WTC11 (cell line): ENCODE data around the gene NME2. TPM values are rescaled to one million over a fixed set of nuclear protein-coding genes. Genes with fewer than 3 reads are reported as not detected.

ENCODE experiments used
- ELF4 ChIP-seq: sonication (generic); formaldehyde crosslinking; IDR thresholded peaks from 2 replicates; pipeline ENCODE4 v1.8.1; 2022; ENCODE audit warnings: low read depth, mild to moderate bottlenecking, moderate library complexity, missing genetic modification reagents
- FOXJ3 ChIP-seq: sonication (generic); formaldehyde crosslinking; IDR thresholded peaks from 2 replicates; pipeline ENCODE4 v1.9.0; 2021; ENCODE audit warnings: missing genetic modification reagents, mild to moderate bottlenecking, borderline replicate concordance
- FOXK1 ChIP-seq: sonication (generic); formaldehyde crosslinking; IDR thresholded peaks from 2 replicates; pipeline ENCODE4 v1.8.0; 2022; ENCODE audit warnings: mild to moderate bottlenecking, moderate library complexity, missing genetic modification reagents
- GTF2I ChIP-seq: fragments of 250-450 bp; sonication (Bioruptor Pico); conservative IDR thresholded peaks from 2 replicates; pipeline ENCODE4 v1.4.0; 2021; ENCODE audit warnings: mild to moderate bottlenecking
- IRF2 ChIP-seq: sonication (generic); formaldehyde crosslinking; IDR thresholded peaks from 2 replicates; pipeline ENCODE4 v1.8.0; 2022; ENCODE audit warnings: low read depth, missing genetic modification reagents, borderline replicate concordance
- JAZF1 ChIP-seq: fragments of 250-450 bp; sonication (Bioruptor Pico); IDR thresholded peaks from 2 replicates; pipeline ENCODE4 v1.9.0; 2021; ENCODE audit warnings: moderate library complexity, mild to moderate bottlenecking, inconsistent platforms
- MXD4 ChIP-seq: fragments of 250-450 bp; sonication (Bioruptor Pico); IDR thresholded peaks from 2 replicates; pipeline ENCODE4 v1.8.0; 2021; ENCODE audit warnings: mild to moderate bottlenecking, moderate library complexity, borderline replicate concordance
- NR1H2 ChIP-seq: sonication (generic); formaldehyde crosslinking; IDR thresholded peaks from 2 replicates; pipeline ENCODE4 v1.9.0; 2021; ENCODE audit warnings: mild to moderate bottlenecking, moderate library complexity, missing genetic modification reagents
- OVOL2 ChIP-seq: fragments of 250-450 bp; sonication (Bioruptor Pico); IDR thresholded peaks from 2 replicates; pipeline ENCODE4 v1.9.0; 2021; ENCODE audit warnings: mild to moderate bottlenecking, borderline replicate concordance
- PRRX2 ChIP-seq: fragments of 250-450 bp; sonication (Bioruptor Pico); IDR thresholded peaks from 2 replicates; pipeline ENCODE4 v1.8.0; 2021; ENCODE audit warnings: mild to moderate bottlenecking
- SMAD4 ChIP-seq: sonication (generic); formaldehyde crosslinking; IDR thresholded peaks from 2 replicates; pipeline ENCODE4 v1.8.0; 2022; ENCODE audit warnings: mild to moderate bottlenecking, missing genetic modification reagents
- SOX15 ChIP-seq: fragments of 250-450 bp; sonication (Bioruptor Pico); IDR thresholded peaks from 2 replicates; pipeline ENCODE4 v1.9.0; 2021; ENCODE audit warnings: mild to moderate bottlenecking
- ZBTB21 ChIP-seq: sonication (generic); formaldehyde crosslinking; IDR thresholded peaks from 2 replicates; pipeline ENCODE4 v1.8.1; 2023; ENCODE audit warnings: mild to moderate bottlenecking, missing genetic modification reagents, borderline replicate concordance
- ZNF121 ChIP-seq: sonication (generic); formaldehyde crosslinking; IDR thresholded peaks from 2 replicates; pipeline ENCODE4 v1.8.0; 2023; ENCODE audit warnings: missing genetic modification reagents
- ZNF138 ChIP-seq: sonication (generic); formaldehyde crosslinking; conservative IDR thresholded peaks from 2 replicates; pipeline ENCODE4 v1.8.1; 2022; ENCODE audit warnings: mild to moderate bottlenecking, moderate library complexity, missing genetic modification reagents
- ZNF396 ChIP-seq: fragments of 250-450 bp; sonication (Bioruptor Pico); IDR thresholded peaks from 2 replicates; pipeline ENCODE4 v1.8.0; 2021; ENCODE audit warnings: mild to moderate bottlenecking, moderate library complexity, borderline replicate concordance
- total RNA-seq: library from RNA; stranded (reverse); gene quantifications from 3 replicates; pipeline ENCODE4 v1.2.3, GENCODE V29; 2021
- TF ChIP-seq, protein P1 (sequence below): sonication (generic); formaldehyde crosslinking; IDR thresholded peaks from 2 replicates; pipeline ENCODE4 v1.8.0; 2023; ENCODE audit warnings: missing genetic modification reagents, mild to moderate bottlenecking, borderline replicate concordance
- TF ChIP-seq, protein P2 (sequence below): fragments of 250-450 bp; sonication (Bioruptor Pico); IDR thresholded peaks from 2 replicates; pipeline ENCODE4 v1.9.0; 2021; ENCODE audit warnings: mild to moderate bottlenecking
- TF ChIP-seq, protein P3 (sequence below): sonication (generic); formaldehyde crosslinking; IDR thresholded peaks from 2 replicates; pipeline ENCODE4 v1.8.0; 2022; ENCODE audit warnings: mild to moderate bottlenecking, missing genetic modification reagents
- TF ChIP-seq, protein P4 (sequence below): sonication (generic); formaldehyde crosslinking; IDR thresholded peaks from 2 replicates; pipeline ENCODE4 v1.8.1; 2023; ENCODE audit warnings: mild to moderate bottlenecking, missing genetic modification reagents, moderate library complexity
- TF ChIP-seq, protein P5 (sequence below): sonication (generic); formaldehyde crosslinking; IDR thresholded peaks from 2 replicates; pipeline ENCODE4 v1.8.0; 2022; ENCODE audit warnings: mild to moderate bottlenecking, missing genetic modification reagents
- TF ChIP-seq, protein P6 (sequence below): sonication (generic); formaldehyde crosslinking; IDR thresholded peaks from 2 replicates; pipeline ENCODE4 v1.8.1; 2023; ENCODE audit warnings: mild to moderate bottlenecking, missing genetic modification reagents
- TF ChIP-seq, protein P7 (sequence below): sonication (generic); formaldehyde crosslinking; IDR thresholded peaks from 2 replicates; pipeline ENCODE4 v1.8.1; 2022; ENCODE audit warnings: missing genetic modification reagents, borderline replicate concordance
- TF ChIP-seq, protein P8 (sequence below): sonication (generic); formaldehyde crosslinking; IDR thresholded peaks from 2 replicates; pipeline ENCODE4 v1.8.0; 2023; ENCODE audit warnings: missing genetic modification reagents

NME2 gene
- total RNA-seq, 1 experiment from 2014 or later, result 746 TPM

DNA sequence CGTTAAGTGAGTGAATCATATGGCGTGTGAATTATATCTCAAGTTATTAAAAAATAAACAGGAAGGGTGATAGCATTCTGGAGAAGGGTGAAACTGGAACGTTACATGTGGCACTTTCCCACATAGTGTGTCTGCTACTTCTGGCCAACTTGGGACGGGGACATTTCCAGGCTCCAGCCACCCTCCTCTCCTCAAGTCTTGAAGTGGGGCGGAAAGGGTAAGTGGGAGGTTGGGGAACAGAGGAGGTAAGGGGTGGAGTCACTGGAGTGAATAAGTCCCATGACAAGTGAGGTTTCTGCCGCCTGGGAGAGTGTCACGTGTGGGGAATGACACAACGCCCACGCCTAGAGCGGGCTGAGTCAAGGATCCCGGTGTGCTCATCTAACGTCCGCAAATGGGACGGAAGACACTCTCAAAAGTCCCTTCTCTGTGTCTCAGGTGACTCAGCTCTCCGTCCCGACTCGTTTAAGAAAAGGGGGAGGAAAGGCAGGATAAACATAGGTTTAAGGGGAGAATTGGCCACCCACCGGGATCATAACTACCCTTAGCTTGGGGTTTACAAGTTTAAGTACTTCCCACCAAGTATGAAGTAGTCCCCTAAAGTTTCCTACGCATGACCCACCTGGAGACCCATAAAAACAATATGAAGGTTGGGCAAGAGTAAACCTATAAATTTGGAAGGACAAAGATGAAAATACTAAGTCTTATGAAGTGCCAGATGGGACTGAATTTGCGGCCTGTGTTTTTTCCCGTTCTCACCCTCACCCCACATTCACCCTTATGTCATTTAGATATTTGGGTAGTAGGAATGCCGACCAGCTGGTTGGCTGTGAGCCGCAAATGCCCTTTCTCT is 44.4 kb upstream of the NME2 start (continued):
- TF ChIP-seq, protein P1, sequence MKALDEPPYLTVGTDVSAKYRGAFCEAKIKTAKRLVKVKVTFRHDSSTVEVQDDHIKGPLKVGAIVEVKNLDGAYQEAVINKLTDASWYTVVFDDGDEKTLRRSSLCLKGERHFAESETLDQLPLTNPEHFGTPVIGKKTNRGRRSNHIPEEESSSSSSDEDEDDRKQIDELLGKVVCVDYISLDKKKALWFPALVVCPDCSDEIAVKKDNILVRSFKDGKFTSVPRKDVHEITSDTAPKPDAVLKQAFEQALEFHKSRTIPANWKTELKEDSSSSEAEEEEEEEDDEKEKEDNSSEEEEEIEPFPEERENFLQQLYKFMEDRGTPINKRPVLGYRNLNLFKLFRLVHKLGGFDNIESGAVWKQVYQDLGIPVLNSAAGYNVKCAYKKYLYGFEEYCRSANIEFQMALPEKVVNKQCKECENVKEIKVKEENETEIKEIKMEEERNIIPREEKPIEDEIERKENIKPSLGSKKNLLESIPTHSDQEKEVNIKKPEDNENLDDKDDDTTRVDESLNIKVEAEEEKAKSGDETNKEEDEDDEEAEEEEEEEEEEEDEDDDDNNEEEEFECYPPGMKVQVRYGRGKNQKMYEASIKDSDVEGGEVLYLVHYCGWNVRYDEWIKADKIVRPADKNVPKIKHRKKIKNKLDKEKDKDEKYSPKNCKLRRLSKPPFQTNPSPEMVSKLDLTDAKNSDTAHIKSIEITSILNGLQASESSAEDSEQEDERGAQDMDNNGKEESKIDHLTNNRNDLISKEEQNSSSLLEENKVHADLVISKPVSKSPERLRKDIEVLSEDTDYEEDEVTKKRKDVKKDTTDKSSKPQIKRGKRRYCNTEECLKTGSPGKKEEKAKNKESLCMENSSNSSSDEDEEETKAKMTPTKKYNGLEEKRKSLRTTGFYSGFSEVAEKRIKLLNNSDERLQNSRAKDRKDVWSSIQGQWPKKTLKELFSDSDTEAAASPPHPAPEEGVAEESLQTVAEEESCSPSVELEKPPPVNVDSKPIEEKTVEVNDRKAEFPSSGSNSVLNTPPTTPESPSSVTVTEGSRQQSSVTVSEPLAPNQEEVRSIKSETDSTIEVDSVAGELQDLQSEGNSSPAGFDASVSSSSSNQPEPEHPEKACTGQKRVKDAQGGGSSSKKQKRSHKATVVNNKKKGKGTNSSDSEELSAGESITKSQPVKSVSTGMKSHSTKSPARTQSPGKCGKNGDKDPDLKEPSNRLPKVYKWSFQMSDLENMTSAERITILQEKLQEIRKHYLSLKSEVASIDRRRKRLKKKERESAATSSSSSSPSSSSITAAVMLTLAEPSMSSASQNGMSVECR (CRISPR knock-in tag), result peak; percentile 60; the same call in 1 of the 2 replicates
- TF ChIP-seq ZNF396 (CRISPR knock-in tag), result no peak
- TF ChIP-seq ZNF121 (CRISPR knock-in tag), result no peak
- TF ChIP-seq, protein P2, sequence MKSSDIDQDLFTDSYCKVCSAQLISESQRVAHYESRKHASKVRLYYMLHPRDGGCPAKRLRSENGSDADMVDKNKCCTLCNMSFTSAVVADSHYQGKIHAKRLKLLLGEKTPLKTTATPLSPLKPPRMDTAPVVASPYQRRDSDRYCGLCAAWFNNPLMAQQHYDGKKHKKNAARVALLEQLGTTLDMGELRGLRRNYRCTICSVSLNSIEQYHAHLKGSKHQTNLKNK (CRISPR knock-in tag), result no peak
- TF ChIP-seq ZBTB21 (CRISPR knock-in tag), result no peak
- TF ChIP-seq, protein P3, sequence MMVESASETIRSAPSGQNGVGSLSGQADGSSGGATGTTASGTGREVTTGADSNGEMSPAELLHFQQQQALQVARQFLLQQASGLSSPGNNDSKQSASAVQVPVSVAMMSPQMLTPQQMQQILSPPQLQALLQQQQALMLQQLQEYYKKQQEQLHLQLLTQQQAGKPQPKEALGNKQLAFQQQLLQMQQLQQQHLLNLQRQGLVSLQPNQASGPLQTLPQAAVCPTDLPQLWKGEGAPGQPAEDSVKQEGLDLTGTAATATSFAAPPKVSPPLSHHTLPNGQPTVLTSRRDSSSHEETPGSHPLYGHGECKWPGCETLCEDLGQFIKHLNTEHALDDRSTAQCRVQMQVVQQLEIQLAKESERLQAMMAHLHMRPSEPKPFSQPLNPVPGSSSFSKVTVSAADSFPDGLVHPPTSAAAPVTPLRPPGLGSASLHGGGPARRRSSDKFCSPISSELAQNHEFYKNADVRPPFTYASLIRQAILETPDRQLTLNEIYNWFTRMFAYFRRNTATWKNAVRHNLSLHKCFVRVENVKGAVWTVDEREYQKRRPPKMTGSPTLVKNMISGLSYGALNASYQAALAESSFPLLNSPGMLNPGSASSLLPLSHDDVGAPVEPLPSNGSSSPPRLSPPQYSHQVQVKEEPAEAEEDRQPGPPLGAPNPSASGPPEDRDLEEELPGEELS (CRISPR knock-in tag), result no peak
- TF ChIP-seq FOXJ3 (CRISPR knock-in tag), result no peak
- TF ChIP-seq NR1H2, result no peak
- TF ChIP-seq, protein P4, sequence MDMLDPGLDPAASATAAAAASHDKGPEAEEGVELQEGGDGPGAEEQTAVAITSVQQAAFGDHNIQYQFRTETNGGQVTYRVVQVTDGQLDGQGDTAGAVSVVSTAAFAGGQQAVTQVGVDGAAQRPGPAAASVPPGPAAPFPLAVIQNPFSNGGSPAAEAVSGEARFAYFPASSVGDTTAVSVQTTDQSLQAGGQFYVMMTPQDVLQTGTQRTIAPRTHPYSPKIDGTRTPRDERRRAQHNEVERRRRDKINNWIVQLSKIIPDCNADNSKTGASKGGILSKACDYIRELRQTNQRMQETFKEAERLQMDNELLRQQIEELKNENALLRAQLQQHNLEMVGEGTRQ (CRISPR knock-in tag), result peak; percentile 86
- TF ChIP-seq, protein P5, sequence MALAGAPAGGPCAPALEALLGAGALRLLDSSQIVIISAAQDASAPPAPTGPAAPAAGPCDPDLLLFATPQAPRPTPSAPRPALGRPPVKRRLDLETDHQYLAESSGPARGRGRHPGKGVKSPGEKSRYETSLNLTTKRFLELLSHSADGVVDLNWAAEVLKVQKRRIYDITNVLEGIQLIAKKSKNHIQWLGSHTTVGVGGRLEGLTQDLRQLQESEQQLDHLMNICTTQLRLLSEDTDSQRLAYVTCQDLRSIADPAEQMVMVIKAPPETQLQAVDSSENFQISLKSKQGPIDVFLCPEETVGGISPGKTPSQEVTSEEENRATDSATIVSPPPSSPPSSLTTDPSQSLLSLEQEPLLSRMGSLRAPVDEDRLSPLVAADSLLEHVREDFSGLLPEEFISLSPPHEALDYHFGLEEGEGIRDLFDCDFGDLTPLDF (CRISPR knock-in tag), result no peak
- TF ChIP-seq JAZF1 (CRISPR knock-in tag), result no peak
- no peak for TF ChIP-seq OVOL2 (CRISPR knock-in tag)
- TF ChIP-seq ZNF138 (CRISPR knock-in tag), result no peak
- no peak for TF ChIP-seq PRRX2
- TF ChIP-seq, protein P6, sequence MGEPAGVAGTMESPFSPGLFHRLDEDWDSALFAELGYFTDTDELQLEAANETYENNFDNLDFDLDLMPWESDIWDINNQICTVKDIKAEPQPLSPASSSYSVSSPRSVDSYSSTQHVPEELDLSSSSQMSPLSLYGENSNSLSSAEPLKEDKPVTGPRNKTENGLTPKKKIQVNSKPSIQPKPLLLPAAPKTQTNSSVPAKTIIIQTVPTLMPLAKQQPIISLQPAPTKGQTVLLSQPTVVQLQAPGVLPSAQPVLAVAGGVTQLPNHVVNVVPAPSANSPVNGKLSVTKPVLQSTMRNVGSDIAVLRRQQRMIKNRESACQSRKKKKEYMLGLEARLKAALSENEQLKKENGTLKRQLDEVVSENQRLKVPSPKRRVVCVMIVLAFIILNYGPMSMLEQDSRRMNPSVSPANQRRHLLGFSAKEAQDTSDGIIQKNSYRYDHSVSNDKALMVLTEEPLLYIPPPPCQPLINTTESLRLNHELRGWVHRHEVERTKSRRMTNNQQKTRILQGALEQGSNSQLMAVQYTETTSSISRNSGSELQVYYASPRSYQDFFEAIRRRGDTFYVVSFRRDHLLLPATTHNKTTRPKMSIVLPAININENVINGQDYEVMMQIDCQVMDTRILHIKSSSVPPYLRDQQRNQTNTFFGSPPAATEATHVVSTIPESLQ (CRISPR knock-in tag), result no peak
- TF ChIP-seq, protein P7, sequence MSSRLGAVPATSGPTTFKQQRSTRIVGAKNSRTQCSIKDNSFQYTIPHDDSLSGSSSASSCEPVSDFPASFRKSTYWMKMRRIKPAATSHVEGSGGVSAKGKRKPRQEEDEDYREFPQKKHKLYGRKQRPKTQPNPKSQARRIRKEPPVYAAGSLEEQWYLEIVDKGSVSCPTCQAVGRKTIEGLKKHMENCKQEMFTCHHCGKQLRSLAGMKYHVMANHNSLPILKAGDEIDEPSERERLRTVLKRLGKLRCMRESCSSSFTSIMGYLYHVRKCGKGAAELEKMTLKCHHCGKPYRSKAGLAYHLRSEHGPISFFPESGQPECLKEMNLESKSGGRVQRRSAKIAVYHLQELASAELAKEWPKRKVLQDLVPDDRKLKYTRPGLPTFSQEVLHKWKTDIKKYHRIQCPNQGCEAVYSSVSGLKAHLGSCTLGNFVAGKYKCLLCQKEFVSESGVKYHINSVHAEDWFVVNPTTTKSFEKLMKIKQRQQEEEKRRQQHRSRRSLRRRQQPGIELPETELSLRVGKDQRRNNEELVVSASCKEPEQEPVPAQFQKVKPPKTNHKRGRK (CRISPR knock-in tag), result no peak
- no peak for TF ChIP-seq MXD4 (CRISPR knock-in tag)
- peak; percentile 59; the same call in 1 of the 2 replicates for TF ChIP-seq FOXK1 (CRISPR knock-in tag)
- TF ChIP-seq SMAD4 (CRISPR knock-in tag), result no peak
- no peak for TF ChIP-seq SOX15 (CRISPR knock-in tag)
- TF ChIP-seq, protein P8, sequence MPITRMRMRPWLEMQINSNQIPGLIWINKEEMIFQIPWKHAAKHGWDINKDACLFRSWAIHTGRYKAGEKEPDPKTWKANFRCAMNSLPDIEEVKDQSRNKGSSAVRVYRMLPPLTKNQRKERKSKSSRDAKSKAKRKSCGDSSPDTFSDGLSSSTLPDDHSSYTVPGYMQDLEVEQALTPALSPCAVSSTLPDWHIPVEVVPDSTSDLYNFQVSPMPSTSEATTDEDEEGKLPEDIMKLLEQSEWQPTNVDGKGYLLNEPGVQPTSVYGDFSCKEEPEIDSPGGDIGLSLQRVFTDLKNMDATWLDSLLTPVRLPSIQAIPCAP (CRISPR knock-in tag), result no peak
- TF ChIP-seq GTF2I (CRISPR knock-in tag), result no peak
- TF ChIP-seq IRF2 (CRISPR knock-in tag), result no peak
- no peak for TF ChIP-seq ELF4 (CRISPR knock-in tag)
